Activated CD4-positive, alpha-beta memory T cell treated with anti-CD3 and anti-CD28 coated beads, Interleukin-2, amount 10 ng/mL, durations not matched to agents 7 days and 5 days (primary cell): ENCODE data around the gene GNB3. TPM values are rescaled to one million over a fixed set of nuclear protein-coding genes. Genes with fewer than 3 reads are reported as not detected.
"Not testable (repeated sequence)": the region's sequence is repeated elsewhere in the genome, so short reads cannot be mapped to it uniquely, and the experiment has no call there.

Experiments used
- CTCF ChIA-PET: fragments of 350-600 bp; sonication (Branson Sonifier 250); formaldehyde crosslinking; loops from one replicate; lab custom pipeline; 2021; ENCODE audit warnings: antibody characterized with exemption, inconsistent platforms; lab: Charles Lee
- POLR2A ChIA-PET: fragments of 350-600 bp; sonication (Branson Sonifier 250); formaldehyde crosslinking; loops from one replicate; lab custom pipeline; 2021; ENCODE audit warnings: antibody characterized with exemption; lab: Charles Lee
- DNase-seq: peaks from one replicate; pipeline ENCODE4 v3.0.0-alpha.2; 2020
- H3K27ac Mint-ChIP-seq: one replicate; pipeline ENCODE4 v1.8.0; 2021; ENCODE audit warnings: mild to moderate bottlenecking, mixed read lengths
- H3K27me3 Mint-ChIP-seq: one replicate; pipeline ENCODE4 v1.8.0; 2021; ENCODE audit warnings: mixed read lengths
- H3K36me3 Mint-ChIP-seq: one replicate; pipeline ENCODE4 v1.8.0; 2021; ENCODE audit warnings: low read depth, mixed read lengths
- H3K4me1 Mint-ChIP-seq: one replicate; pipeline ENCODE4 v1.8.0; 2021; ENCODE audit warnings: mixed read lengths
- H3K4me3 Mint-ChIP-seq: one replicate; pipeline ENCODE4 v1.8.0; 2021; ENCODE audit warnings: mild to moderate bottlenecking, mixed read lengths
- H3K9me3 Mint-ChIP-seq: one replicate; pipeline ENCODE4 v1.8.0; 2021; ENCODE audit warnings: mixed read lengths
- total RNA-seq, 2 experiments: library from RNA; stranded (reverse); gene quantifications; one replicate each; pipeline ENCODE4 v1.2.3, GENCODE V29; 2021

The GNB3 gene
- total RNA-seq, 2 experiments from 2014 or later: not detected

DNA sequence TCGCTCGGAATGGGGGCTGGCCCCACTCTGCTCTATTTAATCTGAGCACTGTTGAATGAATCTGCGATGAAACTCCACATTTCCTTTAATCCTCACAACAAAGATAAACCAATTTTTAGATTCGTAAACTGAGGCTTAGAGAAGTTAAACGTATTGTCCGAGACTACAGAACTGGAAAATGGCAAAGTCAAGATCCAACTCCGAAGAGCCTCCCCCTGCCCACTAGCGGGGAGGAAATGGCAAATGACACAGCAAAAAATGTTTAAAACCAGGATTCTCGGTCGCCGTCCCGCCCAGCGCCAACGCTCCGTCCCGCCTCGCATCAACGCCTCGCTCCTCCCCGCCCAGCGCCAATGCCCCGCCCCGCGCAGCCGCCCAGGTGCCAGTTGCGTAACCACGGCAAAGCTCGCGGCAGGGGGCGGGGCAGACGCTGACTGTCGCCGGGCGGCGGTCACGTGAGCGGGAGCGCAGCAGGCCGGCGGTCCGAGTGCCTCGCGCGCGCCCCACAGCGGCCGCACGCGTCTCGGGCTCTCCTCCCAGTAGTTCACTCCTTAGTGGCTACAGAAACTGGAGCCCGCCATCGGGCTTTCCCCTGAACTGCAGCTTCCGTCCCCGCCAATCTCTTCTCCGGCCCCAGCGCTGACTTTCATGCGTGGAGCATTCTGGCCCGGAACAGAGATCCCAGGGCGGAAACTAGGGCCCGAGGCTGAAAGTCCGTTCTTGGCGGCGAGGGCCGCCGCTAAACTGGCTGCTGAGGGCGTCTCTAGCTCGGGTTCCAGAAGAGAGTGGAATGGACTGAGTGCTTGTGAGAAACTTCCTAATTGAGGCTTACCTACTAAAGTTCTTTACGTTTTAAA lies 50.3 kb downstream of the GNB3 start:
- POLR2A ChIA-PET: interaction anchor here (0.6 to 2.8 kb wide), 22 partner anchors 9 to 217 kb away, joined by 3 to 69 read pairs (median 6); partner anchors contain the start of genes C12orf57, C1RL, CD4 and CDCA3
- Mint-ChIP-seq H3K4me1 (peaks cover 38% of the 10 kb centered on the region), H3K27me3 (no peaks in the 10 kb centered on the region), H3K9me3 (no peaks in the 10 kb centered on the region), H3K36me3 (peaks cover 10% of the 10 kb centered on the region), H3K4me3 (peak overlapping the region; percentile 79), H3K27ac (peak overlapping the region; percentile 93)
- peak; percentile 99 for DNase-seq
- CTCF ChIA-PET: interaction anchor here (0.6 to 2.8 kb wide), 36 partner anchors 8 to 421 kb away, joined by 3 to 120 read pairs (median 4); partner anchors contain the start of genes C12orf57, CD4, CDCA3 and COPS7A

DNA sequence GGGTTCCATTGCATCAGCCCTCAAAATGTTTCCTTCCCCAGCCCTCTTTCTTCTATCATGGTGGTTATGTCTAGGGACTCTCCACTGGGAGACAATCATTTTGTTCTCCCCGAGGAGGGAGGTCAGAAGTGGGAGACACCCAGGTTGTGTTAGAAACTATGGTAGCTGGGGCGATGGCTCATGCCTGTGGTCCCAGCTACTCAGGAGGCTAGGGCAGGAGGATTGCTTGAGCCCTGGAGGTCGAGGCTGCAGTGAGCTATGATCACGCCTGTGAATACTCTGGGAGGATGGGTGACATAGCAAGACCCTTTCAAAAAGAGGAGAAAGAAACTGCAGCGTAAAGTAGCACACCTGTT lies 50.9 kb downstream of the GNB3 start:
- peaks cover 38% of the 10 kb centered on the region for H3K4me1 Mint-ChIP-seq
- no peak for DNase-seq
- ChIA-PET CTCF (interaction anchor here (0.6 to 2.8 kb wide), 33 partner anchors 8 to 276 kb away, joined by 3 to 120 read pairs (median 5); partner anchors contain the start of genes C12orf57, CDCA3, COPS7A and ENO2), POLR2A (interaction anchor here (0.6 to 2.8 kb wide), 22 partner anchors 9 to 217 kb away, joined by 3 to 69 read pairs (median 6); partner anchors contain the start of genes C12orf57, C1RL, CD4 and CDCA3)
- no peaks in the 10 kb centered on the region for H3K9me3 Mint-ChIP-seq
- H3K27me3 Mint-ChIP-seq: no peaks in the 10 kb centered on the region
- peaks cover 10% of the 10 kb centered on the region for H3K36me3 Mint-ChIP-seq
- H3K27ac Mint-ChIP-seq: peak overlapping the region; percentile 93
- H3K4me3 Mint-ChIP-seq: peak overlapping the region; percentile 79

GRCh38 chr12:6892683-6893082 lies 52.0 kb downstream of the GNB3 start:
- not testable (repeated sequence) for DNase-seq, H3K27me3 Mint-ChIP-seq
- CTCF ChIA-PET: interaction anchor here (0.7 to 2.8 kb wide), 5 partner anchors 10 to 169 kb away, joined by 6 to 120 read pairs (median 9); partner anchors contain the start of genes COPS7A and SPSB2

DNA sequence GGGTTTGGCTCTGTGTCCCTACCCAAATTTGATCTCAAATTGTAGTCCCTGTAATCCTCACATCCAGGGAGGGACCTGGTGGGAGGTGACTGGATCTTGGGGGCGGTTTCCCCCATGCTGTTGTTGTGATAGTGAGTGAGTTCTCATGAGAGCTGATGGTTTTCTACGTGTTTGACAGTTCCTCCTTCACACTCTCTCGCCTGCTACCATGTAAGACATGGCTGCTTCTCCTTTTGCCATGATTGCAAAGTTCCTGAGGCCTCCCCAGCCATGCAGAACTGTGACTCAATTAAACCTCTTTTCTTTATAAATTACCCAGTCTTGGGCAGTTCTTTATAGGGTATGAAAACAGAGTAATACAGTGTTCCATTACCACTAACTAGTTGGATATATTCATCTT lies 53.6 kb downstream of the GNB3 start:
- H3K4me1 Mint-ChIP-seq: peaks cover 29% of the 10 kb centered on the region
- no peak overlapping the region for H3K27ac Mint-ChIP-seq
- POLR2A ChIA-PET: interaction anchor here (0.8 to 1.6 kb wide), 4 partner anchors 8 to 43 kb away, joined by 3 to 5 read pairs (median 4); partner anchors contain the start of genes CDCA3, ENO2 and LRRC23
- no peak overlapping the region for H3K4me3 Mint-ChIP-seq
- peaks cover 6% of the 10 kb centered on the region for H3K36me3 Mint-ChIP-seq
- no peaks in the 10 kb centered on the region for H3K27me3 Mint-ChIP-seq
- no peaks in the 10 kb centered on the region for H3K9me3 Mint-ChIP-seq
- no peak for DNase-seq
- CTCF ChIA-PET: interaction anchor here (0.9 to 1.1 kb wide), 2 partner anchors 22 to 25 kb away, joined by 3 to 5 read pairs; partner anchors contain the start of gene SPSB2

More at GRCh38 chr12:6892683-6893082, 52.0 kb downstream of the GNB3 start:
- Mint-ChIP-seq H3K4me3 (peak overlapping the region; percentile 37), H3K4me1 (peaks cover 38% of the 10 kb centered on the region), H3K27ac (peak overlapping the region; percentile 56)
- not testable (repeated sequence) for H3K9me3 Mint-ChIP-seq, H3K36me3 Mint-ChIP-seq
- POLR2A ChIA-PET: interaction anchor here (1.6 to 2.8 kb wide), 7 partner anchors 13 to 104 kb away, joined by 6 to 69 read pairs (median 30); partner anchors contain the start of genes C12orf57, CD4, CDCA3 and ENO2

Other genes with a start within 250 kb of the GNB3 start
- gene CHD4, start 233.5 kb upstream of the GNB3 start, total RNA-seq: 100 to 1,000 TPM; 223 to 234 TPM
- gene LPAR5, start 205.0 kb upstream of the GNB3 start, total RNA-seq: 1 to 10 TPM; 7.8 to 8.0 TPM
- 1 to 10 TPM; 1.8 TPM for gene ACRBP, start 193.5 kb upstream of the GNB3 start, total RNA-seq
- 10 to 100 TPM; 32.2 to 33.8 TPM for gene ING4, start 177.8 kb upstream of the GNB3 start, total RNA-seq
- gene ZNF384, start 151.6 kb upstream of the GNB3 start, total RNA-seq: 10 to 100 TPM; 69.5 to 78.1 TPM
- gene PIANP, start 140.1 kb upstream of the GNB3 start, total RNA-seq: not detected
- gene COPS7A, start 116.9 kb upstream of the GNB3 start, total RNA-seq: 10 to 100 TPM; 28.4 to 29.0 TPM
- gene MLF2, start 87.8 kb upstream of the GNB3 start, total RNA-seq: 100 to 1,000 TPM; 101 to 108 TPM
- gene PTMS, start 74.6 kb upstream of the GNB3 start, total RNA-seq: 10 to 100 TPM; 47.0 to 49.6 TPM
- 10 to 100 TPM; 91.9 TPM for gene LAG3, start 68.4 kb upstream of the GNB3 start, total RNA-seq
- gene CD4, start 51.4 kb upstream of the GNB3 start, total RNA-seq: 100 to 1,000 TPM; 324 to 327 TPM
- not detected for gene GPR162, start 19.1 kb upstream of the GNB3 start, total RNA-seq
- gene P3H3, start 12.5 kb upstream of the GNB3 start, total RNA-seq: under 1 TPM; 0.18 to 0.68 TPM
- gene CDCA3, start 10.4 kb downstream of the GNB3 start, total RNA-seq: 100 to 1,000 TPM in 1 of 2 experiments, 10 to 100 TPM in 1; 96.5 to 101 TPM
- 100 to 1,000 TPM in 1 of 2 experiments, 10 to 100 TPM in 1; 91.4 to 109 TPM for gene USP5, start 11.2 kb downstream of the GNB3 start, total RNA-seq
- 1,000 to 10,000 TPM; 1,228 to 1,253 TPM for gene TPI1, start 26.6 kb downstream of the GNB3 start, total RNA-seq
- gene SPSB2, start 32.4 kb downstream of the GNB3 start, total RNA-seq: 10 to 100 TPM; 11.1 to 11.2 TPM
- 1 to 10 TPM; 5.7 to 6.1 TPM for gene LRRC23, start 63.9 kb downstream of the GNB3 start, total RNA-seq
- gene ENO2, start 73.7 kb downstream of the GNB3 start, total RNA-seq: 100 to 1,000 TPM; 206 to 207 TPM
- gene ATN1, start 87.0 kb downstream of the GNB3 start, total RNA-seq: 10 to 100 TPM; 33.9 to 34.6 TPM
- not detected for gene RNU7-1, start 102.9 kb downstream of the GNB3 start, total RNA-seq
- 100 to 1,000 TPM; 141 TPM for gene C12orf57, start 103.1 kb downstream of the GNB3 start, total RNA-seq
- 100 to 1,000 TPM; 295 to 299 TPM for gene PTPN6, start 110.4 kb downstream of the GNB3 start, total RNA-seq
- 100 to 1,000 TPM; 194 to 196 TPM for gene PHB2, start 129.7 kb downstream of the GNB3 start, total RNA-seq
- gene EMG1, start 130.0 kb downstream of the GNB3 start, total RNA-seq: 10 to 100 TPM; 39.4 to 50.2 TPM
- 10 to 100 TPM; 34.6 to 37.0 TPM for gene LPCAT3, start 177.6 kb downstream of the GNB3 start, total RNA-seq
- gene C1S, start 219.8 kb downstream of the GNB3 start, total RNA-seq: 1 to 10 TPM; 1.7 TPM